Lower leg skin (tissue), 4 donors: ENCODE results near the gene BLOC1S2. TPM values are rescaled to one million over a fixed set of nuclear protein-coding genes. Genes with fewer than 3 reads are reported as not detected.

Source experiments
- DNase-seq, 2 donors: peaks; one replicate each; pipeline ENCODE4 v3.0.0-alpha.2; 2019; ENCODE audit warnings: low spot score in 2 of 2
- H3K4me3 ChIP-seq: fragments of 200-600 bp; sonication (generic); 2 replicates; pipeline ENCODE4 v1.5.1; 2017; ENCODE audit warnings: mild to moderate bottlenecking, low read depth; ENCODE audit not compliant: poor library complexity, severe bottlenecking
- POLR2A ChIP-seq, 2 donors: fragments of 450-650 bp; IDR thresholded peaks; one replicate each; pipeline ENCODE4 v1.6.1; 2016 to 2017; ENCODE audit warnings: antibody characterized with exemption in 2 of 2, mild to moderate bottlenecking in 1 of 2, moderate library complexity in 1 of 2
- WGBS, 2 donors: methylation state at CpG; one replicate each; pipeline ENCODE4 v1.1.5; 2018; 5-methylcytosine and 5-hydroxymethylcytosine counted together
- intact Hi-C: fragments of 100-400 bp; cut with DNase I; formaldehyde crosslinking; loops from one replicate; pipeline ENCODE4 v1.15.0; 2023; ENCODE audit warnings: low total_unique reads
- total RNA-seq, 4 donors: library from RNA; depleted of rRNA; stranded (reverse); fragments of >200 nt; gene quantifications; one replicate each; pipeline ENCODE4 v1.1.0, GENCODE V29; 2016
- TF ChIP-seq, protein P1 (sequence below), 3 donors: fragments of 450-650 bp; IDR thresholded peaks; one replicate each; pipeline ENCODE4 v1.5.1; 2016; ENCODE audit warnings: antibody characterized with exemption in 3 of 3, mild to moderate bottlenecking in 3 of 3, moderate library complexity in 2 of 3

The BLOC1S2 gene
- total RNA-seq, 4 donors from 2014 or later = 33.4 to 51.1 (median 38.0) TPM

DNA sequence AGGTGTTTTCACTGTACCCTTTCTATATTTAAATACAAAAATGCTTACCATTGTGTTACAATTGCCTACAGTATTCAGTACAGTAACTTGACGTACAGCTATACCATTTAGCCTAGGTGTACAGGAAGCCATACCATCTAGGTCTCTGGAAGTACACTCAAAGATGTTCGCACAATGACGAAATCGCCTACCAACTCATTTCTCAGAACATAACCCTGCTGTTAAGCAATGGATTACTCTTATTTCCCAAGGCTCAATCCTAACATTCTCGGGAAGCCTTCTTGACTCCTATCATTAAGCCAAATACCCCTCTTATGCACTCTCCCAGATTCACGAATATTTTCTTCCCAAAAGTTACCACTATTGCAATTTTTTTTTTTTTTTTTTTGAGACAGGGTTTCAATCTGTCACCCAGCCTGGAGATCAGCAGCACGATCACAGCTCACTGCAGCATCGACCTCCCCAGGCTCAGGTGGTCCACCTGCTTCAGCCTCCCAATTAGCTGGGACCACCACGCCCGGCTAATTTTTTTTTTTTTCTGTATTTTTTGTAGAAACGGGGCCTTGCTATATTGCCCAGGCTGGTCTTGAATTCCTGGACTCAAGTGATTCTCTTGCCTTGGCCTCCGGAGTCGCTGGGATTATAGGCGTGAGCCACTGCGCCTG is 20.5 kb downstream of the BLOC1S2 start:
- WGBS, 2 donors = 87 to 91% methylated on average over 15 of the region's 15 CpGs
- intact Hi-C loops = no loop called here
- DNase-seq = no peak
- TF ChIP-seq, protein P1, sequence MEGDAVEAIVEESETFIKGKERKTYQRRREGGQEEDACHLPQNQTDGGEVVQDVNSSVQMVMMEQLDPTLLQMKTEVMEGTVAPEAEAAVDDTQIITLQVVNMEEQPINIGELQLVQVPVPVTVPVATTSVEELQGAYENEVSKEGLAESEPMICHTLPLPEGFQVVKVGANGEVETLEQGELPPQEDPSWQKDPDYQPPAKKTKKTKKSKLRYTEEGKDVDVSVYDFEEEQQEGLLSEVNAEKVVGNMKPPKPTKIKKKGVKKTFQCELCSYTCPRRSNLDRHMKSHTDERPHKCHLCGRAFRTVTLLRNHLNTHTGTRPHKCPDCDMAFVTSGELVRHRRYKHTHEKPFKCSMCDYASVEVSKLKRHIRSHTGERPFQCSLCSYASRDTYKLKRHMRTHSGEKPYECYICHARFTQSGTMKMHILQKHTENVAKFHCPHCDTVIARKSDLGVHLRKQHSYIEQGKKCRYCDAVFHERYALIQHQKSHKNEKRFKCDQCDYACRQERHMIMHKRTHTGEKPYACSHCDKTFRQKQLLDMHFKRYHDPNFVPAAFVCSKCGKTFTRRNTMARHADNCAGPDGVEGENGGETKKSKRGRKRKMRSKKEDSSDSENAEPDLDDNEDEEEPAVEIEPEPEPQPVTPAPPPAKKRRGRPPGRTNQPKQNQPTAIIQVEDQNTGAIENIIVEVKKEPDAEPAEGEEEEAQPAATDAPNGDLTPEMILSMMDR (IDR thresholded peaks at IDR 0.05) = no peak
- TF ChIP-seq POLR2A (IDR thresholded peaks at IDR 0.05) = no peak
- H3K4me3 ChIP-seq = no peak overlapping the region

DNA sequence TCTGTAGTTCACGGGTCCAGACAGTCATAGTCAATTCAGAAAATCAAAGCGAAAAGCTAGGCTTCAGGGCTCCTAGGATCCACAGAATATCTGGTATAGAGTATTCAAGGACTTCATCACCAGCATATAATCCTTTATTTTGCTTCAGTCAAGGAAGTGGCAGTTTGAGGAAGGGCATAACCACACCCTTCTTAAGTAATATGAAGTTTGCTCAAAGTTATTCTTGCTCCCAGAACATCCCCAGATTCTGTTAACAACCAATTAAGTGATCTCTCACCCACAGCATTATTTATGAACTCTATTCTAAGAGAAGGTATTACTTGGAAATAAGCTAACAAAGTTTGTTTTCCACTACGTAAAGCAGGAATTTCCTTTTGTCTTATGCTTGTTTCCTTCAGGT is 32.3 kb downstream of the BLOC1S2 start:
- no peak for TF ChIP-seq POLR2A (IDR thresholded peaks at IDR 0.05)
- TF ChIP-seq, protein P1 (IDR thresholded peaks at IDR 0.05) = no peak
- intact Hi-C loops = no loop called here
- no peak overlapping the region for H3K4me3 ChIP-seq
- DNase-seq = no peak
- 96% methylated on average over 3 of the region's 3 CpGs for WGBS, 2 donors

DNA sequence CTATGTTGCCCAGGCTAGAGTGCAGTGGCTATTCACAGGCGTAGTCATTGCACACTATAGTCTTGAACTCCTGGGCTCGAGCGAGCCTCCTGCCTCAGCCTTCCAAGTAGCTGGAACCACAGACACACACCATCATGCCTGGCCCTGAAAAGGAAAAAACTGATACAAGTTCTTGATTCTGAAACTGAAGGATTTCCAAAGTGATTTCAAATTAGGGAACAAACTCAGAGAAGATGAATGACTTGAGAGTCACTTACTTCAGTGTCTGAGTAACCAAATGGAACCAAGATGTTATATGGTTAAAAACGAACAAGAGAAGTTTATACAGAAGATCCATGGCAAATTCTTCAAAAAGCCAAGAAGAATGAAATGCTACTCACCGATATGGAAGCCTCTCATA is 33.4 kb downstream of the BLOC1S2 start:
- TF ChIP-seq, protein P1 (IDR thresholded peaks at IDR 0.05) = no peak
- TF ChIP-seq POLR2A (IDR thresholded peaks at IDR 0.05) = no peak
- no peak for DNase-seq
- intact Hi-C loops = no loop called here
- no peak overlapping the region for H3K4me3 ChIP-seq
- 94 to 95% methylated on average over 5 of the region's 5 CpGs for WGBS, 2 donors

DNA sequence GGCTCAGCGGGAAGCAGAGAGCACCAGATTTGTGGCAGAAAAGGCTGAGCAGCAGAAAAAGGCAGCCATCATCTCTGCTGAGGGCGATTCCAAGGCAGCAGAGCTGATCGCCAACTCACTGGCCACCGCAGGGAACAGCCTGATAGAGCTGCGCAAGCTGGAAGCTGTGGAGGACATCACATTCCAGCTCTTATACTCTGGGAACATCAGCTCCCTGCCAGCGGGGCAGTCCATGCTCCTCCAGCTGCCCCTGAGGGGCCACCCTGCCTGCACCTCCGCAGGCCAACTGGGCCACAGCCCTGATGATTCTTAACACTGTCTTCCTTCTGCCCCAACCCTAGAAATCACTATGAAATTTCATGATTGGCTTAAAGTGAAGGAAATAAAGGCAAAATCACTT is 37.7 kb downstream of the BLOC1S2 start:
- WGBS, 2 donors = 96% methylated on average over 7 of the region's 7 CpGs

DNA sequence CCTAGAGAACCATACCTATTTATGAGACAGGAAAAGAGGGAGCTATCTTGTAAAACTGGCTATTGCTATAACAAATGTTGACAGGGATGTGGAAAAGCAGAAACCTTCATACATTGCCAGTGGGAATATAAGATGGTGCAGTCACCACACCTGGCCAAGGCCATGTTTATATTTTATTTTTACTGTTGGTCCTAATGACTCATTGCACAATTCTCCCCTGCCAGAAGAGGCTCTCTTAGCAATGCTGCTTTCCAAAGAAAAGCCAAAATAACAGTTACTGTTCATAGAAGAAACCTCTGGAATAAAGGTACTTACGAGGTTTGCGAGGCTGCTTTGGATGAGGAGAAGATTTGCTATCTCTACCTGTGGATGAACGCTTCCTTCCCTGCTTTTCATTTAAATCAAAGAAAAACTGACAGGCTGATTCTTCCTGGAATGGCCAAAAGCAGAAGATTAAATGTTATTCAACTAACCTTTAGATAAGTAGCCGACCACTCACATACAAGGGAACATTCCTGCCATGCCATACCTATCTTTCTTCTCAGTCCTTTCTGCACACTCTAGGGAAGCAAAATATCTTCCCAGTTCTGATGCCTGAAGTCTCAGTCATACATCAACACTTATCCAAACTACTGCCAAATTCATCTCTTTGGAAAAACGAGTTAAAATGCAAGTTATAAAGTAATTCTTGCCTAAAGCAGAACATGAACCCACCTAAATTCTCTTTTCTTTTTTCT is 40.8 kb downstream of the BLOC1S2 start:
- 94 to 96% methylated on average over 5 of the region's 5 CpGs for WGBS, 2 donors
- TF ChIP-seq, protein P1 (IDR thresholded peaks at IDR 0.05) = no peak
- no peak for TF ChIP-seq POLR2A (IDR thresholded peaks at IDR 0.05)
- intact Hi-C loops = no loop called here

More for the DNA sequence above, 37.7 kb downstream of the BLOC1S2 start:
- no peak for DNase-seq
- no peak for TF ChIP-seq POLR2A (IDR thresholded peaks at IDR 0.05)
- TF ChIP-seq, protein P1 (IDR thresholded peaks at IDR 0.05) = no peak
- no peak overlapping the region for H3K4me3 ChIP-seq
- intact Hi-C loops = no loop called here

More for the DNA sequence above, 40.8 kb downstream of the BLOC1S2 start:
- no peak overlapping the region for H3K4me3 ChIP-seq
- no peak for DNase-seq
